Karpas-422 (cell line): ENCODE measurements around the gene CAPN12. TPM values are rescaled to one million over a fixed set of nuclear protein-coding genes. Genes with fewer than 3 reads are reported as not detected.

Experiments
- DNase-seq: peaks from one replicate; pipeline ENCODE4 v3.0.0-alpha.2; 2015
- H2AFZ ChIP-seq: fragments of 200-600 bp; sonication (generic); 2 replicates; pipeline ENCODE4 v1.6.1; 2014; ENCODE audit warnings: antibody characterized with exemption, low read length, mixed read lengths
- H3K27ac ChIP-seq: fragments of 200-600 bp; sonication (generic); 2 replicates; pipeline ENCODE4 v1.5.1; 2014; ENCODE audit warnings: mild to moderate bottlenecking, low read length, moderate library complexity
- H3K27me3 ChIP-seq: fragments of 200-600 bp; sonication (generic); 2 replicates; pipeline ENCODE4 v1.6.1; 2014; ENCODE audit warnings: low read length, mixed read lengths
- H3K36me3 ChIP-seq: fragments of 200-600 bp; sonication (generic); 2 replicates; pipeline ENCODE4 v1.6.1; 2014; ENCODE audit warnings: low read length, mixed read lengths; ENCODE audit not compliant: insufficient read depth
- H3K4me1 ChIP-seq: fragments of 200-600 bp; sonication (generic); 2 replicates; pipeline ENCODE4 v1.6.1; 2014; ENCODE audit warnings: mild to moderate bottlenecking, low read length, mixed read lengths
- H3K4me2 ChIP-seq: fragments of 200-600 bp; sonication (generic); 2 replicates; pipeline ENCODE4 v1.6.1; 2014; ENCODE audit warnings: low read length, low read depth, mild to moderate bottlenecking; ENCODE audit not compliant: poor library complexity, severe bottlenecking
- H3K4me3 ChIP-seq: fragments of 200-600 bp; sonication (generic); 2 replicates; pipeline ENCODE4 v1.5.1; 2014; ENCODE audit warnings: mild to moderate bottlenecking, antibody characterized with exemption, low read length, mixed read lengths
- H3K79me2 ChIP-seq: fragments of 200-600 bp; sonication (generic); 2 replicates; pipeline ENCODE4 v1.6.1; 2014; ENCODE audit warnings: mild to moderate bottlenecking, low read length, mixed read lengths
- H3K9ac ChIP-seq: fragments of 200-600 bp; sonication (generic); 2 replicates; pipeline ENCODE4 v1.6.0; 2014; ENCODE audit warnings: low read length
- H3K9me2 ChIP-seq: fragments of 200-600 bp; sonication (generic), shearing (Covaris generic); replicated peaks from 2 replicates; pipeline ENCODE4 v1.6.0; 2014; ENCODE audit warnings: mild to moderate bottlenecking, low read length, moderate library complexity; ENCODE audit not compliant: insufficient read depth
- H3K9me3 ChIP-seq: fragments of 300-700, 200-600 bp; sonication (generic); 2 replicates; pipeline ENCODE4 v1.6.1; 2014; ENCODE audit warnings: low read length, mixed read lengths
- H4K20me1 ChIP-seq: fragments of 200-600 bp; sonication (generic); 2 replicates; pipeline ENCODE4 v1.6.1; 2014; ENCODE audit warnings: mild to moderate bottlenecking, antibody characterized with exemption, low read length, low read depth; ENCODE audit not compliant: insufficient read depth
- total RNA-seq: library from RNA; depleted of rRNA; stranded (reverse); fragments of >200 nt; shearing (Covaris generic); gene quantifications from 2 replicates; pipeline ENCODE4 v1.2.3, GENCODE V29; 2014; ENCODE audit warnings: low replicate concordance

CAPN12 gene
- total RNA-seq, 1 experiment from 2014 or later = not detected

DNA sequence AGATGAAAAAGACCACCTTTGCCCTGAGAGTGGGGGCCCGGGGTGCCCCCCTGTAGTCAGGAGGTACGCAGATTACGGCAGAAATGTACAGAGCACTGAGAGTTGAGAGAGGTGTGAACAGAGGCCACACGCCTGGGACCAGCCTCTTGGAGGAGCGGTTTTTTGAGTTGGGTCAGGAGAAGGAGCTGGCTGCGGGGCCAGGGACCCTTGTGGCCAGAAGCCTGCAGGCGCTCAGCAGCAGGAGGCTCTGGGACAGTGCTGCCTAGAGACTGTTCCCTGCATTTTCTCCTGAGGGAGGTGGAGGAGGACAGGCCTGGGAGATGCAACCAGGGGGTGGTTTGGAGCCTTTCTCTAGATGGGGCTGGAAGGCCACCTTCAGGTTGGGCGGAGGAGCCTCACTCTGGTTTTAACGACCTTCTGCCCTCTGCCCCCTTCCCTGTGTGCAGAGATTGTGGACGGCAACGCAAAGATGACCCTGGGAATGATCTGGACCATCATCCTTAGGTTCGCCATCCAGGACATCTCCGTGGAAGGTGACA, 39.7 kb downstream of the CAPN12 start:
- Histone ChIP-seq H4K20me1 (peaks cover 5% of the 10 kb centered on the region; the same call in 1 of the 2 replicates), H3K9me2 (no peaks in the 10 kb centered on the region), H3K4me2 (no peak overlapping the region), H3K9ac (no peak overlapping the region), H3K9me3 (no peaks in the 10 kb centered on the region), H3K27ac (no peak overlapping the region), H3K36me3 (no peaks in the 10 kb centered on the region), H3K4me3 (no peak overlapping the region), H3K79me2 (peaks cover 4% of the 10 kb centered on the region; the same call in 1 of the 2 replicates), H3K4me1 (no peaks in the 10 kb centered on the region), H2AFZ (no peak overlapping the region), H3K27me3 (no peaks in the 10 kb centered on the region)
- no peak for DNase-seq

DNA sequence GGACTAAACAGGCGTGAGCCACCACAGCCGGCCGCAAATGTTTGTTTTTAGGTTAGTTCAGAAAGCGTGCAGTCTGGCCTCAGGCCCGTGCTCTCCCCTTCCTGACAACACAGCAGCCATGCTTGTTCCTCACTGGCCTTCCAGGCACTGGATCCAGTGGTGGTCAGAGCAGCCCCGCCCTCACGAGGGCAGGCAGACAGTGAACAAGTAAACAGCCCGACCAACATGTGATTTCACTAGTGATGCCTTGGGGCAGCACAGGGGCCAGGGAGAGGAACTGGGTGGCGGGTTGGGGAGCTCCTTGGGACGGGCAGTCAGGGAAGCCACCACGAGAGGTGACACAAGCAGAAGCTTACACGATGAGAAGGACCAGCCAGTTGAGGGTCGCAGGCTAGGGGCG, 40.8 kb downstream of the CAPN12 start:
- Histone ChIP-seq H4K20me1 (peaks cover 6% of the 10 kb centered on the region; the same call in 1 of the 2 replicates), H3K27me3 (no peaks in the 10 kb centered on the region), H3K79me2 (peaks cover 13% of the 10 kb centered on the region), H3K9me3 (no peaks in the 10 kb centered on the region), H3K4me3 (no peak overlapping the region), H3K9me2 (no peaks in the 10 kb centered on the region), H2AFZ (no peak overlapping the region), H3K4me2 (no peak overlapping the region), H3K36me3 (no peaks in the 10 kb centered on the region), H3K27ac (no peak overlapping the region), H3K4me1 (no peaks in the 10 kb centered on the region), H3K9ac (no peak overlapping the region)
- DNase-seq = no peak

DNA sequence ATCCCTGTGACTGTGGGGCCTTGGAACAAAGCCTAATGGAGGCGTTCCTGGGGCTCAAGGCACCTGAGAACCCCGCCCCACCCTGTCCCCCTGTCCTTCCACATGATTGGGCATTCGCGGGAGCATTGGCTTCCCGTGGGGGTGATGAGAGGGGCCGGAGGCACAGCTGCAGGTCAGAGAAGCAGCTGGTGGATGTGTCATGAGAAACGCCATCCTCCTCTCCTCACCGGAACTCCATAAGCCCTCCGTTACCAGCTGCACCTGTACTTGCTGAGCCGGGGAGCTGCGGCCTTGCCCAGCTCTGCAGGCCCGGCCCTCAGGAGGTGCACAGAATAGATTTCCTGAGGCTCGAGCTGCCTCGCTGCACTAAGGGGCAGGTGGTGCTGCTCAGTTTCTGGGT, 42.0 kb downstream of the CAPN12 start:
- Histone ChIP-seq H3K79me2 (peaks cover 22% of the 10 kb centered on the region), H4K20me1 (peaks cover 6% of the 10 kb centered on the region; the same call in 1 of the 2 replicates), H3K27ac (no peak overlapping the region), H3K4me2 (no peak overlapping the region), H3K4me3 (no peak overlapping the region), H3K9me2 (no peaks in the 10 kb centered on the region), H3K4me1 (no peaks in the 10 kb centered on the region), H2AFZ (no peak overlapping the region), H3K27me3 (no peaks in the 10 kb centered on the region), H3K9me3 (no peaks in the 10 kb centered on the region), H3K9ac (no peak overlapping the region), H3K36me3 (no peaks in the 10 kb centered on the region)
- DNase-seq = no peak

DNA sequence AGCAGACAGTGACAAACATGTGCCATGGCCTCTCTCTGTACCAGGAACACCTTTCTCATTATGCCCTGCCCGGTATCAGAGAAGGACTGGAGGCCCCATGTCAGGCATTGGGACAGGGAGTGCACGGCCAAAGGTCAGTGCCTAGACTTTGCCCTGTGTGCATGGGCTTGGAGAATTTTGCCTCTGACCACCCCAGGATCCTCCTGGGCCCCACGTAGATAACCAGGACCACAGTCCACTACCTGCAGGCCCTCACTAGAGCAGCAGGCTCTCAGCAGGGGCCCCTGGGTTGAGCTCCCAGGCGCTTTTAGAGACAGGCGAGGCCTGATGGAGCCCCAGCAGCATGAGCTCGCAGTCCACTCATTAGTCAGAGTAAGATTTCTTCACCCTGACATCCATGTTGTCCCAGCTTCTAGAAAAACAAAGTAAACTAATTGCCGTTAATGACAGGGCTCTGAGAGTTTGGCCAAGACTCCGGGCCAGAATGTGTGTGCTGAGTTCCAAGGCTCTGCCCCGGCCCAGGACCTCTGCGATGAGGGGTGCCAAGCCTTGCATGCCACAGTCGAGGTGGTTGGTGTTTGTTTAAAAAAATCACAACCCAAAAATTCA, 42.7 kb downstream of the CAPN12 start:
- H3K27me3 ChIP-seq = no peaks in the 10 kb centered on the region
- no peaks in the 10 kb centered on the region for H3K9me3 ChIP-seq
- H3K4me1 ChIP-seq = no peaks in the 10 kb centered on the region
- H3K9ac ChIP-seq = no peak overlapping the region
- peaks cover 29% of the 10 kb centered on the region for H3K79me2 ChIP-seq
- no peak for DNase-seq
- H3K27ac ChIP-seq = no peak overlapping the region
- no peaks in the 10 kb centered on the region for H3K9me2 ChIP-seq
- no peaks in the 10 kb centered on the region for H3K36me3 ChIP-seq
- H4K20me1 ChIP-seq = peaks cover 10% of the 10 kb centered on the region; the same call in 1 of the 2 replicates
- H2AFZ ChIP-seq = no peak overlapping the region
- no peak overlapping the region for H3K4me3 ChIP-seq
- H3K4me2 ChIP-seq = no peak overlapping the region

DNA sequence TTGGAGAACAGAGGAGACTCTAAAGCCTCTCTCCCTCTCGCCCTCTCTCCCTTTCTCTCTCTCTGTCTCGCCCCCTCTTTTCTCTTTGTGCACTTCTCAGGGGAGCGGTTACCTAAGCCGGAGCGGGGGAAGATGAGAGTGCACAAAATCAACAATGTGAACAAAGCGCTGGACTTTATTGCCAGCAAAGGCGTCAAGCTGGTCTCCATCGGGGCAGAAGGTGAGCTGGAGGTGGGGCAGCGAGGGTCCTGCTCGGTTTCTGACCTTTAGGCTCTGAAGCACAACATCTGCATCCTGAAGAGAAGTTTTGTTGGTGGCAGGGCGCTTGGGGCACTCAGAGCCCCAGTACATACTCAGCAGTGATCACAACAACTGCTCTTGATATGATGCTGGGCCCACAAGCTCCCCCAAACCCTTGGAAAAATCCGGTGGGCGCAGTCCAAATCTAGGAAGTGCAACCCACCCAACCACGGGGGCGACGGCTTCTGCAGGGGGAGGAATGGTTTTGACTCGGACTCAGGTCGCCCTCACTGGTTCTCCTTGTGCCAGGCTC, 43.3 kb downstream of the CAPN12 start:
- Histone ChIP-seq H3K9ac (no peak overlapping the region), H3K4me1 (no peaks in the 10 kb centered on the region), H3K79me2 (peaks cover 35% of the 10 kb centered on the region), H3K27ac (no peak overlapping the region), H3K4me3 (no peak overlapping the region), H3K9me2 (no peaks in the 10 kb centered on the region), H2AFZ (no peak overlapping the region), H4K20me1 (peaks cover 12% of the 10 kb centered on the region; the same call in 1 of the 2 replicates), H3K36me3 (no peaks in the 10 kb centered on the region), H3K4me2 (no peak overlapping the region), H3K9me3 (no peaks in the 10 kb centered on the region), H3K27me3 (no peaks in the 10 kb centered on the region)
- no peak for DNase-seq

DNA sequence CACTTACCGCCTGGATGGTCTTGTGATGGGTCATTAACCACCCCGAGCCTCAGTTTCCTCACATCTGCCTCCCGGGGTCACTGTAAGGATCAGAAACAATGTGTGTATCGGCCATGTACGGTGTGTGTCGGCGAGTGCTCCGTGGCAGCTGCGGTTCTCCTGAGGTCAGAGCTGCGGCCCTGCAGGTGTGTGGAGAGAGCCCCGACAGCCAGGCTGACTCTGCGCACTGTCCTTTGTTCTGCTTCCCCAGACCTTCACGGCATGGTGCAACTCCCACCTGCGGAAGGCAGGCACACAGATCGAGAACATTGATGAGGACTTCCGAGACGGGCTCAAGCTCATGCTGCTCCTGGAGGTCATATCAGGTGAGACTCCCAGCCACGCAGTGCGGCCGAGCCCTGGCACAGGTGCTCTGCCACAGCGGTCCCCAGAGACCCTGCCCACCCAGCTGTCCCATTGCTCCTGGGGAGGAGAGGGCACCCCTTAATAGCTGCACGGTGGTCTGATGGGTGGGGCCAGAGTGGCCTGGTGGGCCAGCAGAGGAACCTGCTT, 43.8 kb downstream of the CAPN12 start:
- no peak overlapping the region for H3K27ac ChIP-seq
- H3K27me3 ChIP-seq = no peaks in the 10 kb centered on the region
- no peaks in the 10 kb centered on the region for H3K36me3 ChIP-seq
- H4K20me1 ChIP-seq = peaks cover 12% of the 10 kb centered on the region; the same call in 1 of the 2 replicates
- H3K9me2 ChIP-seq = no peaks in the 10 kb centered on the region
- H2AFZ ChIP-seq = no peak overlapping the region
- H3K9me3 ChIP-seq = no peaks in the 10 kb centered on the region
- no peak for DNase-seq
- H3K9ac ChIP-seq = no peak overlapping the region
- H3K4me2 ChIP-seq = no peak overlapping the region
- H3K4me3 ChIP-seq = no peak overlapping the region
- peaks cover 3% of the 10 kb centered on the region for H3K4me1 ChIP-seq
- peaks cover 40% of the 10 kb centered on the region for H3K79me2 ChIP-seq

DNA sequence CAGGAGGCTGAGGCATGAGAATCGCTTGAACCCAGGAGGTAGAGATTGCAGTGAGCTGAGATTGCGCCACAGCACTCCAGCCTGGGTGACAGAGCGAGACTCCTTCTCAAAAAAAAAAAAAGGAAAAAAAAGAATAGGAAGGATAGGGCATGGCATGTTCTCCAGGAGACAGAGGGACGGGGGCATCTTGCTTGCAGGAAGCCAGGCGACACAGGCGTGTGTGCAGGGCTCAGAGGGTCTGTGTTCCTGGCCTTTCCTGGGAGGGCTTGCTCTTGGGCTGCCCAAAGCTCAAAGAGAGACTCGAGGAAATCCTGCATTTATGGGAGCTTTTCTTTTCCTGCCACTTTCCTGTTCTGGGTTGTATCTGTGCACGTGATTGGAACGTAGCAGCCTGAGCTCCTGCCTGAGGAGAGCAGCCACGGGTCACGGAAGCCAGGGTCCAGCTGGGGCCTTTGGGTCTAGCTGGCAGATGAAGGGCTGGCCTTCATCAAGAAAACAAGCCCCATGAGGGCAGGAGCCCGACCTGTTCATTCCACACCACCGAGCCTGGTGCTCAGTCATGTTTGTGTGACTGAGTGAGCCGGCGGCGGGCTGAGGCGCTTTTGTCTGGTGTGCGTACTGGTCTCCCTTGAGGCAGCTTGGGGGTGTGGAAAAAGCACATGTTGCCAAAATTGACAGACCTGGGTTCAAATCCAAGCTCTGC, 44.5 kb downstream of the CAPN12 start:
- peaks cover 12% of the 10 kb centered on the region; the same call in 1 of the 2 replicates for H4K20me1 ChIP-seq
- no peaks in the 10 kb centered on the region for H3K9me2 ChIP-seq
- no peaks in the 10 kb centered on the region for H3K27me3 ChIP-seq
- DNase-seq = no peak
- no peaks in the 10 kb centered on the region for H3K9me3 ChIP-seq
- H3K4me3 ChIP-seq = no peak overlapping the region
- H3K27ac ChIP-seq = no peak overlapping the region
- peaks cover 9% of the 10 kb centered on the region for H3K4me1 ChIP-seq
- H2AFZ ChIP-seq = no peak overlapping the region
- H3K9ac ChIP-seq = no peak overlapping the region
- no peaks in the 10 kb centered on the region for H3K36me3 ChIP-seq
- no peak overlapping the region for H3K4me2 ChIP-seq
- peaks cover 47% of the 10 kb centered on the region for H3K79me2 ChIP-seq

DNA sequence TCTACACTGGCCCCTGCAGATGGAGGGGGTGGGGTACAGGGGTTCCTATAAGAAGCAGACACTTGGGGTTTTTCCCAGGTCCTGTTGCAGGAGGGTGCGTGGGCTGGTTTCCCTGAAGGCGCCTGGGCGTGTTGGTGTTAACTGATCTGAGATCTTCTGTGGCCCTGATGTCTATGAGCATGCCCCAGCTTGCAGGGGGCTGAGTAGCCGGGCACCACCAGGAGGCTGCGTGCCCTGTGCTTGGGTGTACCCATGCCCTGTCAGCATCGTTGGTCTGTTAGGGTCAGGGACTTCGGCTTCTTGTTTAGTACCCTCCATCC, 45.3 kb downstream of the CAPN12 start:
- Histone ChIP-seq H4K20me1 (peaks cover 12% of the 10 kb centered on the region; the same call in 1 of the 2 replicates), H3K9me2 (no peaks in the 10 kb centered on the region), H2AFZ (no peak overlapping the region), H3K4me1 (peaks cover 17% of the 10 kb centered on the region), H3K27me3 (no peaks in the 10 kb centered on the region), H3K9ac (no peak overlapping the region), H3K4me2 (no peak overlapping the region), H3K4me3 (no peak overlapping the region), H3K27ac (no peak overlapping the region), H3K36me3 (no peaks in the 10 kb centered on the region), H3K79me2 (peaks cover 53% of the 10 kb centered on the region), H3K9me3 (no peaks in the 10 kb centered on the region)
- no peak for DNase-seq
